GM19240 (cell line): ENCODE results near the gene PIEZO2.
"Not testable (repeated sequence)": the region's sequence is repeated elsewhere in the genome, so short reads cannot be mapped to it uniquely, and the experiment has no call there.

Source experiments
- DNase-seq: peaks from one replicate; pipeline ENCODE4 v3.0.0; 2011; ENCODE audit warnings: low spot score; ENCODE audit not compliant: insufficient read length

The PIEZO2 gene

DNA sequence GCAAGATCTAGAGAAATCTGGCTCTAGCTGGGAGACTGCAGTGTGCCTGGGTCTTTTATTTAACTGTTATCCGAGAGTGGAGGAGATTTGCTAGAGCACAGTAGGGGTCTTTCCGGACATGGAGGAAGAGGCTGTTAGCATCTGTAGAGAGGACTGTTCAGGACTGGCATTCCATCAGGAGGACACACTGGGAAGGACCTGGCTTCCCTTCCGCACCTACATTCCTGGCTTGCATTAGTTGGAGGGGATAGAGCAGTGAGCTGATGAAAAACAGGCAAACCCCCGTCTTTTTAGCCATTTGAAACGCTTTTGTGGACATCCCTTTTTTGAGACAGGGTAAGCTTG lies 874 bp upstream of the PIEZO2 start:
- DNase-seq, result no peak

GRCh38 chr18:11148680-11149440 lies 509 bp downstream of the PIEZO2 start:
- no peak for DNase-seq

DNA sequence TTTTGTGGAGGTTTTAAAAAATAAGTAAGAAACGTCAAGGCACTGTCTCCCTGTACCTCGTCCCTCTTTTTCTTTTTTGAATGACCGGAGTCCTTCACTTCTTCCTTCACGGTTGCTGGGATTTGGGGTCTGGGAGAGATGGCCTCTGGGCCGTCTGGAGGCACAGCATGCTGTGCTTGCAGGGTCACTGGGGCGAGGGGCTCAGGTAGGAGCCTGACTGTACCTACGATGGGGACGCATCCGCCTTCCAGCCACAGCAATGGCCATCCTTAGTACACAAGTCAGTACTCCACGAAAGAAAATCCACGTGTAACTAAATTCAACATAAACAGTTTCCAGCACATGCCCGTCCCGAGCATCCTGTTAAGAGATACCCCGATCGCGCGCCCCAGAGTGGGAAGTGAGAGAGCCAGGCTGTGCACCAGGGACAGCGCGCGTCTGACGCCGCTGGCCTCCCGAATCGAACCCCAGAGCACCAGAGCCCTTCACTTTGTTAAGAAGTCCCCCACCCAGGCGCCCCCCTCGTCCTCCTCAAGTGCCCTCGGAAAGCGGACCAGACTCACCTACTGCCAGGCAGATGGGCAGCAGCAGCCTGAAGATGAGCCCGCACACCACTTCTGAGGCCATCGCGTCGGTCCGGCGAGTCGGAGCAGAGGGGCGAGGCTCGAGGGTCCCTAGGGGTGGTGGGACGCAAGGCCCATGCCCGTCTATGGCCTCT lies 1.2 kb downstream of the PIEZO2 start:
- no peak for DNase-seq

- DNase-seq, result no peak
These were observed 1.9 kb downstream of the PIEZO2 start for GRCh38 chr18:11147371-11147951.

DNA sequence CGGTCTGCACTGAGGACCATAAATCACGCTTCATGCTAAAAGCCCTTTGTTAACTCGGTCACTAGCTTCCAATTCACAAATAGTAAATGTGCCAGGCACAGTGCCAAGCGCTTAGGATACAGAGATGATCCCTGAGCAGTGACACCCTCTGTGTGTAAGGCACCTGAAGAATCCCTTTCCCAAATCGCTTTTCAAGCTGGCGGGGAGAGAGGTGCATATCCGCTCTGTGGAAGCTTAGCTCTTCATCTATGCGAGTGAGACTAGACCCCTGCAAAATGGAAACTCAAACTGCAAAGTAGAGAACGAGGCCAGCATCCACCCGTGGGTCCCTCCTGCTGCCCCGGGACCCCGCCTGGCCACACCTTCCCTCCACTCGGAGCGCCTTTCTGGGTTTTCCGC lies 2.4 kb downstream of the PIEZO2 start:
- DNase-seq, result no peak

- DNase-seq, result no peak
These were observed 3.0 kb downstream of the PIEZO2 start for GRCh38 chr18:11146238-11146946.

DNA sequence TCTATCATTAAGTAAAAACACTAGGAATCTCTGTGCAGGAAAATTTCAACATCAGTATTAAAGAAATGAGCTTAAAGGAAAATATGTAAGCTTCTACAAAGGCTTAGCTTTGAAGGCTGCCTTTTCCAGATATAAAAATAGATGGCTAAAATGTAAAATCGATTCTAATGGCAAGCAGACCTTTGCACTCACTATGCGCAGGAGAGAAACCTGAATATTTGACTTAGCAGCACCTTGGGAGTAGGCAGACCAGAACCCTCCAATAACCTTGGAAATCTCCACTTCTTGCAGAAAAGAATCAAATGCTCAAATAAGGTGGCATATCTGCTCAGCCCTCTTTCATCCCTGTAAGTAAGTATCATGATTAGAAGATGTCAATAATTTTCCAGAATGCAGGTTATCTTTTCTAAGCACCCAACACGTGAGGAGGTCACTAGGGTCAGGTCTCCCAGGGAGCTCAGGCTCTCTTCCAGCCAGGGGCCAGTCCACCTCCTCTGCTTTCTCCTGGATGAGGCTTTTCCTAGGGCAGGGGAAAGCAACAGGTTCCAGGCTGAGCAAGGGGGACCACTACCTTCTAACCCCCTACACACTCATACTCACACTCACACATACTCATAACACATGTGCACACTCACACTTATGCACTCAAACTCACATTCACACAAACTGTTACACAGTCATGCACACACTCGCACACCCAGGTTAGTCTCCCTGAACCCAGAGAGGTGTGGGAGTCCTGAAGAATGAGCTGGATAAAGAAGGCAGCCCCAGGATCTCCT lies 3.8 kb downstream of the PIEZO2 start:
- no peak for DNase-seq

DNA sequence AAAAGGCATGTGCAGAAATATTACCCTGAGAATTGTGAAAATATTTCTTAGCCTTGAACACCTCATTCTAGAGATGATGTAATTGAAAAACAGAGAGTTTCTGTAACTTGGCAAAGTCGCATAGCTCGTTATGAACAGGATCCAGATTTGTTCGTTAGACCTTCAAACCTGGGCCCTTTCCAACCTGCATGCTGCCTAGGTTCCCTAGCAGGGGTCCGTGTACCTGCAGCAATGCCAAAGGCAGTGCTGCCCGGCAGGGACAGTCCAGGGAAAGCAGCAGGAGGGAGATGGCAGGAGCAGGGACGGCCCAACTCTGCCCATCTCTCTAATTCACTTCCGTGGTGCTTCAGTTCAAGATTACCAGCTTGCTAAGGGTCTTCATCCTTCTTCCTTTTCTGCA lies 12.0 kb downstream of the PIEZO2 start:
- no peak for DNase-seq

GRCh38 chr18:11136241-11136640 lies 13.1 kb downstream of the PIEZO2 start:
- no peak for DNase-seq

DNA sequence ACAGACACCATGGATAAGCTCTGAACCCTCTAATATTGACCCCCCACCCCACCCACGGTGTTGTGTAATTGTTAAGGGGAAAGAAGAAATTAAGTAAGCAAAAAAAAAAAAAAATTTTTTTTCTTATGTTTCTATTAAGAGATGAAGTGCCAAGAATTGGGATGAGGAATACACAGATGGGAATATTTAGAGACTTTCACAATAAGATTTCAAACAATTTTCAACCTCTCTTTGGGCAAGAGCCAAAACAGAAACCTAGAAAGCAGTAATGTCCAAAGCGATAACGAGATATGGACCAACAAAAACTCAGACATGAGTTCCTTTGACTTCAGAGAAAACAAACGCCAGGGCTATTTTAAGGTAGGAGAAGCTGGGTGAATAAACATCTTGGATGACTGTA lies 14.4 kb downstream of the PIEZO2 start:
- DNase-seq, result no peak

GRCh38 chr18:11129059-11129458 lies 20.3 kb downstream of the PIEZO2 start:
- DNase-seq, result not testable (repeated sequence)

GRCh38 chr18:11125492-11126315 lies 23.7 kb downstream of the PIEZO2 start:
- DNase-seq, result no peak

GRCh38 chr18:11124054-11124453 lies 25.3 kb downstream of the PIEZO2 start:
- no peak for DNase-seq

GRCh38 chr18:11121443-11121849 lies 27.9 kb downstream of the PIEZO2 start:
- DNase-seq, result no peak

GRCh38 chr18:11119959-11120587 lies 29.3 kb downstream of the PIEZO2 start:
- no peak for DNase-seq

DNA sequence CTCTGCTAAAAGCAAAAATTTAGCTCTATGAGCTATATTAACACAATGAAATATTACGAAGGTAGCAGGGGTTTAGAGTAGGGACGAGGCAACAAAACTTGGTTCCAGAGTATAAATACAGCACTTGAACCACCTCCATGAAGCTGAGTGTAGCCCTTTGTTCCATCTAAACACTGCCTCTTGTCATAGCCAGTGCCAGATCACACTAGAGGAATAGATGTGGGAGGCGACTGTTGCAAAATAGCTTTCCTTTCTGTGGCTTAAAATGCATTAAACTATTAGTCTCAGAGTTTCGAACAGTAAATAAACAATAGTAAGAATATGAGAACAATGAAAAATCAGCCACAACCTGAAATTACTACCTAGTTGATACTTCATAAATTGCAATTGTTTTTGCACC lies 29.8 kb downstream of the PIEZO2 start:
- DNase-seq, result no peak

DNA sequence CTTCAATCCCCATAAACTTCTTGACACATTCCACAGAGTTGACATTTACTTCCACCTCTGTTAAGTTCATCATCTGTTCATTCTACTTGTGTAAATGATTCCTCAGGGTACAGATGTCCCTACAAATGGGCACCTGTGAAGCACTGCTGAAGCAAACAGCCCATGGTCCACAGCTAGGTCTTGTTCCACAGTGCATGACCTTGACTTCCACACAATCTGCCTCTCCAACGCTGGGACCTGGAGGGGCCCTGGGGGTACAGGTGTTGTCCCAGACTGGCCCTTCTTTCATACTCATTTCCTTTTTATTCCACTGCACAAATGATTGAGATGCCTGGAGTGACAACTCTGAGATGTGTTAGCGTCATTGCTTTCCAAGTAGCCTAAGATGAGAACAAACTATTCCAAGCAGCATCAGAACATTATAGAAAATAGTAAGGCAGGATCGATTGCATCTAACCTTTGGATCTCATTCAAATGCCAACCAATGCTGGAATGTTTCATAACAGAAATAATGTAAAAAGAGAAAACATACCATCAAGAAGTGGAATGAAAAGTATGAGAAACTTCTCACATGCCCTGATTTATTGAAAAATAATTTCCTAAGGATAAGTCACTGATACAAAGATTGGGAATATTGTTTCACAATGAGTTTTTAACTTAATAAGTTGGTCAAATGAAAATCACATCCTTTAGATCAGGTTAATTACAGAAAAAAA lies 31.2 kb downstream of the PIEZO2 start:
- no peak for DNase-seq

GRCh38 chr18:11115276-11115675 lies 34.1 kb downstream of the PIEZO2 start:
- DNase-seq, result no peak

DNA sequence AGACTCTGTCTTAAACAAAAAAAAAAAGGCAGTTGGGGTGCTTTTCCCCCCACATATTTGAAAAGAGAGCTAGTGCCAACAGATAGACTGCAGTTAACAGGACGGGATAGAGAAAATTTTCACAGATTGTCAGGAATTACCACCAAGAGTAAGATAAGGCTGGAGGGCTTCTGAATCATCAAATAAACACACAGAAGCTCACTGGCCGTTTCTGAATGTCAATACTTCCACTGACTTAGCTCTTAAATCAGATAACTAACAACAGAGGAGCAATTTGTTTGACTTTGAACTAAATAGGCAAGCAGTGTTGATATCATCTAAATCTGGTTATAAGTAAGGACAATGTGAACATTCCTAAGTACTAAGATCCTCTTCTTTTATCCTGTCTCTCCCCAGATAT lies 34.7 kb downstream of the PIEZO2 start:
- DNase-seq, result no peak
